Stimulated activated naive CD8-positive, alpha-beta T cell treated with anti-CD3 and anti-CD28 coated beads, Interleukin-15, amount 100 ng/mL, for 72 hours (primary cell): Measurements from ENCODE around the gene EIF4H.

ENCODE experiments used
- ATAC-seq: fragments of 150-1000 bp; cut with Tn5 transposase; 2 replicates; pipeline ENCODE4 v1.10.0; 2021; ENCODE audit warnings: mild to moderate bottlenecking, moderate library complexity
- DNase-seq, 2 donors: peaks; one replicate each; pipeline ENCODE4 v3.0.0; 2021 to 2022
- H3K27ac Mint-ChIP-seq, 2 donors: one replicate each; pipeline ENCODE4 v1.8.0; 2022; ENCODE audit warnings: mild to moderate bottlenecking in 2 of 2, mixed read lengths in 2 of 2, moderate library complexity in 2 of 2
- H3K27me3 Mint-ChIP-seq: one replicate; pipeline ENCODE4 v1.8.0; 2022; ENCODE audit warnings: mixed read lengths
- H3K4me1 Mint-ChIP-seq: one replicate; pipeline ENCODE4 v1.8.0; 2022; ENCODE audit warnings: mild to moderate bottlenecking, mixed read lengths
- H3K4me3 Mint-ChIP-seq, 2 donors: one replicate each; pipeline ENCODE4 v1.8.0; 2022; ENCODE audit warnings: mild to moderate bottlenecking in 2 of 2, mixed read lengths in 2 of 2, moderate library complexity in 1 of 2
- H3K9me3 Mint-ChIP-seq, 2 donors: one replicate each; pipeline ENCODE4 v1.8.0; 2022; ENCODE audit warnings: mixed read lengths in 2 of 2

The EIF4H gene

GRCh38 chr7:74173866-74174605, at the start of gene EIF4H:
Gene EIF4H, plus strand, starts transcription at chr7:74174356. Its CDS starts 28 bp downstream, at chr7:74174384.
- peak within 1 kb of the TSS; percentile 97 to 98 for H3K27ac Mint-ChIP-seq
- H3K4me1 Mint-ChIP-seq, result peaks cover 47% of the 10 kb centered on the region
- H3K4me3 Mint-ChIP-seq, result peak within 1 kb of the TSS; percentile 91 to 97
- ATAC-seq (peak; percentile 91), DNase-seq (peak; percentile 95 to 98)
- no peaks in the 10 kb centered on the region for H3K9me3 Mint-ChIP-seq
- no peaks in the 10 kb centered on the region for H3K27me3 Mint-ChIP-seq

GRCh38 chr7:74126220-74126880, 47.8 kb upstream of the EIF4H start:
- Mint-ChIP-seq H3K4me3 (no peak overlapping the region), H3K27me3 (no peaks in the 10 kb centered on the region), H3K9me3 (no peaks in the 10 kb centered on the region), H3K4me1 (no peaks in the 10 kb centered on the region), H3K27ac (peak overlapping the region in 1 of 2 donors; percentile 60)
- DNase-seq (no peak), ATAC-seq (no peak)

GRCh38 chr7:74129887-74130286, 44.3 kb upstream of the EIF4H start:
- no peak overlapping the region for H3K4me3 Mint-ChIP-seq
- H3K9me3 Mint-ChIP-seq, result no peaks in the 10 kb centered on the region
- H3K27me3 Mint-ChIP-seq, result no peaks in the 10 kb centered on the region

GRCh38 chr7:74130518-74130917, 43.6 kb upstream of the EIF4H start:
- ATAC-seq (no peak), DNase-seq (no peak)
- Mint-ChIP-seq H3K4me3 (no peak overlapping the region), H3K27ac (no peak overlapping the region), H3K9me3 (no peaks in the 10 kb centered on the region), H3K27me3 (no peaks in the 10 kb centered on the region), H3K4me1 (peaks cover 7% of the 10 kb centered on the region)

More at GRCh38 chr7:74129887-74130286, 44.3 kb upstream of the EIF4H start:
- H3K4me1 Mint-ChIP-seq, result peaks cover 7% of the 10 kb centered on the region
- ATAC-seq, result no peak
- no peak overlapping the region for H3K27ac Mint-ChIP-seq
- no peak for DNase-seq

- peaks cover 7% of the 10 kb centered on the region for H3K4me1 Mint-ChIP-seq
- peak; percentile 12 to 38 for DNase-seq
- no peak overlapping the region for H3K4me3 Mint-ChIP-seq
- H3K27me3 Mint-ChIP-seq, result no peaks in the 10 kb centered on the region
- peak overlapping the region in 1 of 2 donors; percentile 25 for H3K27ac Mint-ChIP-seq
- peak; percentile 83 for ATAC-seq
- H3K9me3 Mint-ChIP-seq, result no peaks in the 10 kb centered on the region
Measured at GRCh38 chr7:74134117-74134620, 40.0 kb upstream of the EIF4H start.

- Mint-ChIP-seq H3K27me3 (no peaks in the 10 kb centered on the region), H3K4me1 (peaks cover 14% of the 10 kb centered on the region), H3K9me3 (no peaks in the 10 kb centered on the region), H3K27ac (no peak overlapping the region), H3K4me3 (no peak overlapping the region)
- no peak for DNase-seq
- ATAC-seq, result no peak
Measured at GRCh38 chr7:74138334-74138867, 35.8 kb upstream of the EIF4H start.

GRCh38 chr7:74138945-74139843, 35.0 kb upstream of the EIF4H start:
- H3K9me3 Mint-ChIP-seq, result no peaks in the 10 kb centered on the region
- H3K27ac Mint-ChIP-seq, result peak overlapping the region in 1 of 2 donors; percentile 72
- no peaks in the 10 kb centered on the region for H3K27me3 Mint-ChIP-seq
- ATAC-seq, result no peak
- no peak overlapping the region for H3K4me3 Mint-ChIP-seq
- no peak for DNase-seq
- H3K4me1 Mint-ChIP-seq, result peaks cover 9% of the 10 kb centered on the region

GRCh38 chr7:74141705-74142104, 32.5 kb upstream of the EIF4H start:
- Mint-ChIP-seq H3K4me1 (peaks cover 6% of the 10 kb centered on the region), H3K4me3 (peak overlapping the region in 1 of 2 donors; percentile 17), H3K27ac (no peak overlapping the region), H3K9me3 (peaks cover 0 to 7% of the 10 kb centered on the region in 2 donors), H3K27me3 (no peaks in the 10 kb centered on the region)
- DNase-seq (no peak), ATAC-seq (peak; percentile 70)

GRCh38 chr7:74143383-74143782, 30.8 kb upstream of the EIF4H start:
- Mint-ChIP-seq H3K4me3 (no peak overlapping the region), H3K27me3 (no peaks in the 10 kb centered on the region), H3K27ac (no peak overlapping the region), H3K4me1 (peaks cover 6% of the 10 kb centered on the region), H3K9me3 (peaks cover 0 to 7% of the 10 kb centered on the region in 2 donors)
- no peak for ATAC-seq
- no peak for DNase-seq

GRCh38 chr7:74148491-74148890, 25.7 kb upstream of the EIF4H start:
- Mint-ChIP-seq H3K4me3 (no peak overlapping the region), H3K27ac (no peak overlapping the region), H3K27me3 (no peaks in the 10 kb centered on the region), H3K4me1 (no peaks in the 10 kb centered on the region), H3K9me3 (peaks cover 0 to 7% of the 10 kb centered on the region in 2 donors)
- ATAC-seq (no peak), DNase-seq (no peak)

- Mint-ChIP-seq H3K27ac (no peak overlapping the region), H3K27me3 (no peaks in the 10 kb centered on the region), H3K4me1 (no peaks in the 10 kb centered on the region), H3K9me3 (peaks cover 0 to 7% of the 10 kb centered on the region in 2 donors), H3K4me3 (no peak overlapping the region)
- ATAC-seq (no peak), DNase-seq (no peak)
Measured at GRCh38 chr7:74149071-74149470, 25.1 kb upstream of the EIF4H start.

- H3K27ac Mint-ChIP-seq, result no peak overlapping the region
- H3K27me3 Mint-ChIP-seq, result no peaks in the 10 kb centered on the region
- H3K4me3 Mint-ChIP-seq, result no peak overlapping the region
- no peak for DNase-seq
- no peak for ATAC-seq
- no peaks in the 10 kb centered on the region for H3K4me1 Mint-ChIP-seq
- H3K9me3 Mint-ChIP-seq, result peaks cover 0 to 7% of the 10 kb centered on the region in 2 donors
Measured at GRCh38 chr7:74149603-74150002, 24.6 kb upstream of the EIF4H start.

GRCh38 chr7:74153736-74154135, 20.4 kb upstream of the EIF4H start:
- DNase-seq (no peak), ATAC-seq (no peak)
- Mint-ChIP-seq H3K4me1 (no peaks in the 10 kb centered on the region), H3K27me3 (no peaks in the 10 kb centered on the region), H3K27ac (peak overlapping the region in 1 of 2 donors; percentile 61), H3K4me3 (no peak overlapping the region), H3K9me3 (no peaks in the 10 kb centered on the region)

- no peak overlapping the region for H3K4me3 Mint-ChIP-seq
- no peaks in the 10 kb centered on the region for H3K4me1 Mint-ChIP-seq
- no peaks in the 10 kb centered on the region for H3K27me3 Mint-ChIP-seq
- peak overlapping the region in 1 of 2 donors; percentile 7 for H3K27ac Mint-ChIP-seq
- no peak for ATAC-seq
- no peaks in the 10 kb centered on the region for H3K9me3 Mint-ChIP-seq
- no peak for DNase-seq
Measured at GRCh38 chr7:74155810-74156395, 18.3 kb upstream of the EIF4H start.

- DNase-seq, result no peak
- Mint-ChIP-seq H3K27me3 (no peaks in the 10 kb centered on the region), H3K9me3 (no peaks in the 10 kb centered on the region), H3K4me3 (no peak overlapping the region), H3K27ac (no peak overlapping the region), H3K4me1 (no peaks in the 10 kb centered on the region)
- ATAC-seq, result no peak
Measured at GRCh38 chr7:74157605-74158004, 16.6 kb upstream of the EIF4H start.
